ENCODE data around the gene STMP1. TPM values are rescaled to one million over a fixed set of nuclear protein-coding genes. Genes with fewer than 3 reads are reported as not detected.
"Not testable (repeated sequence)": the region's sequence is repeated elsewhere in the genome, so short reads cannot be mapped to it uniquely, and the experiment has no call there.

The STMP1 gene
- 10 to 100 TPM; 27.4 to 30.9 (median 28.7) TPM for total RNA-seq
- polyA plus RNA-seq: 30.8 TPM
- long read RNA-seq, donor 1, transcript STMP1-202 (3 exons, 2,450 nt): major isoform, 36 of 42 reads
- long read RNA-seq, donor 1, partial matches to known transcripts: 0 of 42 reads
- long read RNA-seq, donor 1, other reads (novel, unspliced or antisense): 4 of 42 reads
- long read RNA-seq, donor 2, transcript STMP1-202 (3 exons, 2,450 nt): major isoform, 30 of 32 reads
- long read RNA-seq, donor 2, partial matches to known transcripts: 0 of 32 reads
- long read RNA-seq, donor 2, other reads (novel, unspliced or antisense): 2 of 32 reads
- long read RNA-seq, donor 3, transcript STMP1-202 (3 exons, 2,450 nt): major isoform, 67 of 77 reads
- long read RNA-seq, donor 3, partial matches to known transcripts: 2 of 77 reads
- long read RNA-seq, donor 3, other reads (novel, unspliced or antisense): 6 of 77 reads
- long read RNA-seq, donor 4, transcript STMP1-202 (3 exons, 2,450 nt): major isoform, 46 of 49 reads
- long read RNA-seq, donor 4, partial matches to known transcripts: 0 of 49 reads
- long read RNA-seq, donor 4, other reads (novel, unspliced or antisense): 3 of 49 reads

- Histone ChIP-seq H3K9me3 (ENCODE audit: control insufficient read depth, low read length) (no peaks in the 10 kb centered on the region), H3K4me3 (ENCODE audit: low read length) (peak within 1 kb of the TSS; percentile 79), H3K27ac (ENCODE audit: low read length) (peak within 1 kb of the TSS; percentile 96), H3K4me1 (ENCODE audit: control insufficient read depth, insufficient read depth, low read length) (no peaks in the 10 kb centered on the region), H3K27me3 (ENCODE audit: control insufficient read depth, insufficient read depth) (no peaks in the 10 kb centered on the region)
- intact Hi-C loops (cut with DNase I): loop anchor here in 1 of 4 donors (10.0 kb wide), 2 partner anchors 312 to 342 kb away; partner anchors contain the start of gene MTPN
- WGBS: under 1% methylated on average over 60 of the region's 60 CpGs
- ATAC-seq (peak; percentile 98), DNase-seq (peak; percentile 97 to 99 (median 99))
These were observed at the start of gene STMP1 for GRCh38 chr7:135662373-135663114. Gene STMP1 (plus strand): TSS chr7:135662514.

GRCh38 chr7:135616136-135616535, 46.2 kb upstream of the STMP1 start:
- Histone ChIP-seq H3K9me3 (ENCODE audit: control insufficient read depth, low read length) (no peaks in the 10 kb centered on the region), H3K27me3 (ENCODE audit: control insufficient read depth, insufficient read depth) (no peaks in the 10 kb centered on the region), H3K4me1 (ENCODE audit: control insufficient read depth, insufficient read depth, low read length) (no peaks in the 10 kb centered on the region), H3K27ac (ENCODE audit: low read length) (no peak overlapping the region), H3K4me3 (ENCODE audit: low read length) (no peak overlapping the region)
- ATAC-seq (no peak), DNase-seq (no peak)
- 99% methylated on average over 1 of the region's 1 CpG for WGBS
- intact Hi-C loops (cut with DNase I): no loop called here

- intact Hi-C loops (cut with DNase I): no loop called here
- H3K27ac ChIP-seq (ENCODE audit: low read length): no peak overlapping the region
- no peaks in the 10 kb centered on the region for H3K9me3 ChIP-seq (ENCODE audit: control insufficient read depth, low read length)
- DNase-seq (no peak), ATAC-seq (no peak)
- no peaks in the 10 kb centered on the region for H3K4me1 ChIP-seq (ENCODE audit: control insufficient read depth, insufficient read depth, low read length)
- H3K4me3 ChIP-seq (ENCODE audit: low read length): no peak overlapping the region
- H3K27me3 ChIP-seq (ENCODE audit: control insufficient read depth, insufficient read depth): no peaks in the 10 kb centered on the region
- WGBS: 64% methylated on average over 2 of the region's 2 CpGs
These were observed 44.5 kb upstream of the STMP1 start for GRCh38 chr7:135617781-135618180.

- WGBS: 86% methylated on average over 7 of the region's 7 CpGs
- Histone ChIP-seq H3K9me3 (ENCODE audit: control insufficient read depth, low read length) (no peaks in the 10 kb centered on the region), H3K4me1 (ENCODE audit: control insufficient read depth, insufficient read depth, low read length) (no peaks in the 10 kb centered on the region), H3K27ac (ENCODE audit: low read length) (no peak overlapping the region), H3K27me3 (ENCODE audit: control insufficient read depth, insufficient read depth) (no peaks in the 10 kb centered on the region), H3K4me3 (ENCODE audit: low read length) (no peak overlapping the region)
- no peak for DNase-seq
- no peak for ATAC-seq
- intact Hi-C loops (cut with DNase I): no loop called here
These were observed 43.8 kb upstream of the STMP1 start for GRCh38 chr7:135618510-135618909.

- H3K27ac ChIP-seq (ENCODE audit: low read length): no peak overlapping the region
- intact Hi-C loops (cut with DNase I): no loop called here
- no peak overlapping the region for H3K4me3 ChIP-seq (ENCODE audit: low read length)
- DNase-seq (no peak), ATAC-seq (no peak)
- WGBS: 98% methylated on average over 2 of the region's 2 CpGs
- no peaks in the 10 kb centered on the region for H3K4me1 ChIP-seq (ENCODE audit: control insufficient read depth, insufficient read depth, low read length)
- H3K27me3 ChIP-seq (ENCODE audit: control insufficient read depth, insufficient read depth): no peaks in the 10 kb centered on the region
- H3K9me3 ChIP-seq (ENCODE audit: control insufficient read depth, low read length): no peaks in the 10 kb centered on the region
These were observed 41.9 kb upstream of the STMP1 start for GRCh38 chr7:135620447-135620846.

- intact Hi-C loops (cut with DNase I): no loop called here
- DNase-seq: peak in 1 of 3 donors; percentile 20
- Histone ChIP-seq H3K4me1 (ENCODE audit: control insufficient read depth, insufficient read depth, low read length) (no peaks in the 10 kb centered on the region), H3K4me3 (ENCODE audit: low read length) (no peak overlapping the region), H3K27ac (ENCODE audit: low read length) (no peak overlapping the region), H3K27me3 (ENCODE audit: control insufficient read depth, insufficient read depth) (no peaks in the 10 kb centered on the region), H3K9me3 (ENCODE audit: control insufficient read depth, low read length) (no peaks in the 10 kb centered on the region)
- WGBS: 56% methylated on average over 1 of the region's 1 CpG
- ATAC-seq: peak; percentile 51 to 57
These were observed 41.1 kb upstream of the STMP1 start for GRCh38 chr7:135620980-135621850.

GRCh38 chr7:135634191-135634878, 28.0 kb upstream of the STMP1 start:
- no peaks in the 10 kb centered on the region for H3K9me3 ChIP-seq (ENCODE audit: control insufficient read depth, low read length)
- no peaks in the 10 kb centered on the region for H3K27me3 ChIP-seq (ENCODE audit: control insufficient read depth, insufficient read depth)
- intact Hi-C loops (cut with DNase I): no loop called here
- no peak overlapping the region for H3K27ac ChIP-seq (ENCODE audit: low read length)
- ATAC-seq (no peak), DNase-seq (no peak)
- H3K4me3 ChIP-seq (ENCODE audit: low read length): no peak overlapping the region
- H3K4me1 ChIP-seq (ENCODE audit: control insufficient read depth, insufficient read depth, low read length): no peaks in the 10 kb centered on the region
- WGBS: 94% methylated on average over 7 of the region's 7 CpGs

- intact Hi-C loops (cut with DNase I): loop anchor here in 2 of 4 donors (10.0 kb wide), 2 partner anchors 355 to 365 kb away; no protein-coding TSS in a partner anchor
- H3K4me3 ChIP-seq (ENCODE audit: low read length); H3K27ac ChIP-seq (ENCODE audit: low read length); H3K9me3 ChIP-seq (ENCODE audit: control insufficient read depth, low read length); ATAC-seq; DNase-seq; H3K27me3 ChIP-seq (ENCODE audit: control insufficient read depth, insufficient read depth); H3K4me1 ChIP-seq (ENCODE audit: control insufficient read depth, insufficient read depth, low read length): not testable (repeated sequence)
These were observed 22.6 kb upstream of the STMP1 start for GRCh38 chr7:135639690-135640089.

GRCh38 chr7:135644154-135644553, 18.2 kb upstream of the STMP1 start:
- ATAC-seq (no peak), DNase-seq (no peak)
- Histone ChIP-seq H3K4me3 (ENCODE audit: low read length) (no peak overlapping the region), H3K27me3 (ENCODE audit: control insufficient read depth, insufficient read depth) (no peaks in the 10 kb centered on the region), H3K27ac (ENCODE audit: low read length) (no peak overlapping the region), H3K4me1 (ENCODE audit: control insufficient read depth, insufficient read depth, low read length) (no peaks in the 10 kb centered on the region), H3K9me3 (ENCODE audit: control insufficient read depth, low read length) (no peaks in the 10 kb centered on the region)
- intact Hi-C loops (cut with DNase I): loop anchor here in 2 of 4 donors (10.0 kb wide), 2 partner anchors 359 to 369 kb away; no protein-coding TSS in a partner anchor
- WGBS: 64% methylated on average over 3 of the region's 3 CpGs

- H3K4me1 ChIP-seq (ENCODE audit: control insufficient read depth, insufficient read depth, low read length): no peaks in the 10 kb centered on the region
- no peaks in the 10 kb centered on the region for H3K27me3 ChIP-seq (ENCODE audit: control insufficient read depth, insufficient read depth)
- DNase-seq (no peak), ATAC-seq (no peak)
- H3K9me3 ChIP-seq (ENCODE audit: control insufficient read depth, low read length): no peaks in the 10 kb centered on the region
- H3K27ac ChIP-seq (ENCODE audit: low read length): no peak overlapping the region
- WGBS: 70% methylated on average over 3 of the region's 3 CpGs
- intact Hi-C loops (cut with DNase I): loop anchor here in 3 of 4 donors (5.0 to 10.0 kb wide), 3 partner anchors 360 to 370 kb away; no protein-coding TSS in a partner anchor
- H3K4me3 ChIP-seq (ENCODE audit: low read length): no peak overlapping the region
These were observed 17.6 kb upstream of the STMP1 start for GRCh38 chr7:135644729-135645128.
